Activated T-helper 1 cell treated with anti-CD3 and anti-CD28 coated beads, Interleukin-12 subunit alpha, Interleukin-12 subunit beta, Interleukin-2, Interleukin-4 antibody, amounts not matched to agents 30 ng/mL and 10 ng/mL and 1 ng/mL, durations not matched to agents 14 hours and 24 hours and 36 hours (primary cell): ENCODE data around the gene NCBP2. TPM values are rescaled to one million over a fixed set of nuclear protein-coding genes. Genes with fewer than 3 reads are reported as not detected.

Experiments
- DNase-seq: peaks from one replicate; pipeline ENCODE4 v3.0.0; 2021; ENCODE audit warnings: low spot score
- H3K27ac Mint-ChIP-seq: one replicate; pipeline ENCODE4 v1.8.0; 2021; ENCODE audit warnings: mild to moderate bottlenecking, mixed read lengths
- H3K27me3 Mint-ChIP-seq: one replicate; pipeline ENCODE4 v1.8.0; 2022; ENCODE audit warnings: mild to moderate bottlenecking, moderate library complexity, mixed read lengths; ENCODE audit not compliant: insufficient read depth
- H3K36me3 Mint-ChIP-seq: one replicate; pipeline ENCODE4 v1.8.0; 2021; ENCODE audit warnings: low read depth, mixed read lengths
- H3K4me1 Mint-ChIP-seq: one replicate; pipeline ENCODE4 v1.8.0; 2021; ENCODE audit warnings: low read depth, mixed read lengths
- H3K4me3 Mint-ChIP-seq: one replicate; pipeline ENCODE4 v1.8.0; 2021; ENCODE audit warnings: mild to moderate bottlenecking, moderate library complexity, mixed read lengths
- H3K9me3 Mint-ChIP-seq: one replicate; pipeline ENCODE4 v1.8.0; 2021; ENCODE audit warnings: mixed read lengths
- intact Hi-C: fragments of 100-400 bp; cut with micrococcal nuclease; formaldehyde crosslinking; loops from one replicate; pipeline ENCODE4 v1.15.1; 2024
- total RNA-seq: library from RNA; stranded (reverse); gene quantifications from 2 replicates; pipeline ENCODE4 v1.2.3, GENCODE V29; 2022

The NCBP2 gene
- total RNA-seq, 1 donor from 2014 or later = 102 TPM

GRCh38 chr3:196965112-196965803 is 22.9 kb upstream of the NCBP2 start:
- no peak overlapping the region for H3K27ac Mint-ChIP-seq
- intact Hi-C loops = no loop called here
- peaks cover 10% of the 10 kb centered on the region for H3K36me3 Mint-ChIP-seq
- H3K4me3 Mint-ChIP-seq = no peak overlapping the region
- peaks cover 11% of the 10 kb centered on the region for H3K4me1 Mint-ChIP-seq
- DNase-seq = no peak
- H3K27me3 Mint-ChIP-seq = peaks cover 6% of the 10 kb centered on the region
- H3K9me3 Mint-ChIP-seq = no peaks in the 10 kb centered on the region

- Mint-ChIP-seq H3K4me1 (peaks cover 9% of the 10 kb centered on the region), H3K27me3 (peaks cover 4% of the 10 kb centered on the region), H3K9me3 (no peaks in the 10 kb centered on the region), H3K36me3 (peaks cover 10% of the 10 kb centered on the region), H3K27ac (no peak overlapping the region), H3K4me3 (no peak overlapping the region)
- DNase-seq = no peak
- intact Hi-C loops = no loop called here
Measured at GRCh38 chr3:196963631-196963953, 21.3 kb upstream of the NCBP2 start.

GRCh38 chr3:196962930-196963630 is 20.8 kb upstream of the NCBP2 start:
- Mint-ChIP-seq H3K36me3 (peaks cover 10% of the 10 kb centered on the region), H3K27me3 (peaks cover 4% of the 10 kb centered on the region), H3K4me1 (peaks cover 8% of the 10 kb centered on the region), H3K4me3 (no peak overlapping the region), H3K27ac (no peak overlapping the region), H3K9me3 (no peaks in the 10 kb centered on the region)
- DNase-seq = no peak
- intact Hi-C loops = no loop called here

DNA sequence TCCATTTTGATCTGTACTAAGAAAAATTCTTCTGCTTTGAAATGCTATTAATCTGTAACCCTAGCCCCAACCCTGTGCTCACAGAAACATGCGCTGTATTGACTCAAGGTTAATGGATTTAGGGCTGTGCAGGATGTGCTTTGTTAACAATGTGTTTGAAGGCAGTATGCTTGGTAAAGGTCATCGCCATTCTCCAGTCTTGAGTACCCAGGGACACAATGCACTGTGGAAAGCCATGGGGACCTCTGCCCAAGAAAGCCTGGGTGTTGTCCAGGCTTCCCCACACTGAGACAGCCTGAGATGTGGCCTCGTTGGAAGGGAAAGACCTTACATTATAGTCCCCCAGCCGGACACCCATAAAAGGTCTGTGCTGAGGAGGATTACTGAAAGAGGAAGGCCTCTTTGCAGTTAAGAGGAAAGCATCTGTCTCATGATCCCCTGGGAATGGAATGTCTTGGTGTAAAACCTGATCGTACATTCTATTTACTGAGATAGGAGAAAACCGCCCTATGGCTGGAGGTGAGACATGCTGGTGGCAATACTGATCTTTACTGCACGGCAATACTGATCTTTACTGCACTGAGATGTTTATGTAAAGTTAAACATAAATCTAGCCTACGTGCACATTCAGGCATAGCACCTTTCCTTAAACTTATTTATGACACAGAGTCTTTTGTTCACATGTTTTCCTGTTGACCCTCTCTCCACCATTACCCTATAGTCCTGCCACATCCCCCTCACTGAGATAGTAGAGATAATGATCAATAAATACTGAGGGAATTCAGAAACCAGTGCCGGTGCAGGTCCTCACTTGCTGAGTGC is 20.0 kb upstream of the NCBP2 start:
- intact Hi-C loops = no loop called here
- Mint-ChIP-seq H3K4me1 (peaks cover under 1% of the 10 kb centered on the region), H3K27me3 (peaks cover 4% of the 10 kb centered on the region), H3K9me3 (no peaks in the 10 kb centered on the region), H3K4me3 (no peak overlapping the region), H3K27ac (no peak overlapping the region), H3K36me3 (peaks cover 10% of the 10 kb centered on the region)
- no peak for DNase-seq

DNA sequence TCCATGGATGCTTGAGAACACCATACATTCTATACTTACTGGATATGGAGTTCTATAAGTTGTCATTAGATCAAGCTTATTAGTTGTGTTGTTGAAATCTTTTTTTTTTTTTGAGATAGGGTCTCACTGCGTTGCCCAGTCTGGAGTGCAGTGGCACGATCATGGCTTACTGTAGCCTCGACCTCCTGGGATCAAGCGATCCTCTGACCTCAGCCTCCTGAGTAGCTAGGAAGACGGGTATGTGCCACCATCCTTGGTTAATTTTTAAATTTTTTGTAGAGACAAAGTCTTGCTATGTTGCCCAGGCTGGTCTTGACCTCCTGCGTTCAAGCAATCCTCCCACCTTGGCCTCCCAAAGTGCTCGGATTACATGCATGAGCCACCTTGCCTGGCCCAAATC is 12.5 kb upstream of the NCBP2 start:
- Mint-ChIP-seq H3K4me1 (no peaks in the 10 kb centered on the region), H3K27ac (no peak overlapping the region), H3K36me3 (no peaks in the 10 kb centered on the region), H3K27me3 (peaks cover 2% of the 10 kb centered on the region), H3K9me3 (no peaks in the 10 kb centered on the region), H3K4me3 (no peak overlapping the region)
- intact Hi-C loops = no loop called here
- DNase-seq = no peak

DNA sequence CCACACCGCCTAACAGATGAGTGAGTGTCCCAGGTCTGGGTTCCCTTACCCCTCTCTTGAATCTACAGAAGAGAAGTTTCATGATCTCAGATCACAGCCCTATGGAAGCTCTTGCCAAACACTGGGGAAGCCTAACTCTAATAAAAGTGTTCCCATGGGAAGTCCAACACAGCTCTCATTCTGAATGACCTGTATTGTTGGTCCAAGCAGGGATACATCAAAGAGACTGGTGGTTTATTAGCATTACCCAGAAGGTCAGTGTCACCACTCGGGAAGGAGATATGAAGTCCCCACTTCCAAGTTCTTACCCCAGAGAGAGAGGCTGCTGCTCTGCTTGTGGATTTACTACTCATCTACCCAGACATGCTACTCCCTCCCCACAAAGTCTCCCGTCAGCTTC is 9.0 kb upstream of the NCBP2 start:
- Mint-ChIP-seq H3K36me3 (no peaks in the 10 kb centered on the region), H3K27me3 (no peaks in the 10 kb centered on the region), H3K4me3 (no peak overlapping the region), H3K9me3 (no peaks in the 10 kb centered on the region), H3K27ac (no peak overlapping the region), H3K4me1 (no peaks in the 10 kb centered on the region)
- DNase-seq = no peak
- intact Hi-C loops = no loop called here

DNA sequence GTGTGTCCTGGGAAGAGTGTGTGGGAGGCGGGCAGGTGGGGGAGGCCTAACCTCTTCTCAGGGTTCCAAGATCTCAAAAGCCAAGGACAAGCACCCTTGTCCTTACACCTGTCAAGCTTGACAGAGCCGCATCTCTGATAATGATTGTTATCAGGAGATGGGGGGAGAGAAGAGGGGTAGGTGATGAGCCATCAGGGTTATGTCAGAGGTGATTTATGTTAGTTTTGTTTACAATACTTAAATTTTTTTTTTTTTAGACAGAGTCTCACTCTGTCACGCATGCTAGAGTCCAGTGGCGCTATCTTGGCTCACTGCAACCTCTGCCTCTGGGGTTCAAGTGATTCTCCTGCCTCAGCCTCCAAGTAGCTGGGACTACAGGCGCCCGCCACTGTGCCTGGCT is 7.4 kb upstream of the NCBP2 start:
- Mint-ChIP-seq H3K4me3 (no peak overlapping the region), H3K4me1 (peaks cover 4% of the 10 kb centered on the region), H3K9me3 (no peaks in the 10 kb centered on the region), H3K27ac (no peak overlapping the region), H3K27me3 (no peaks in the 10 kb centered on the region), H3K36me3 (peaks cover 3% of the 10 kb centered on the region)
- intact Hi-C loops = no loop called here
- no peak for DNase-seq

DNA sequence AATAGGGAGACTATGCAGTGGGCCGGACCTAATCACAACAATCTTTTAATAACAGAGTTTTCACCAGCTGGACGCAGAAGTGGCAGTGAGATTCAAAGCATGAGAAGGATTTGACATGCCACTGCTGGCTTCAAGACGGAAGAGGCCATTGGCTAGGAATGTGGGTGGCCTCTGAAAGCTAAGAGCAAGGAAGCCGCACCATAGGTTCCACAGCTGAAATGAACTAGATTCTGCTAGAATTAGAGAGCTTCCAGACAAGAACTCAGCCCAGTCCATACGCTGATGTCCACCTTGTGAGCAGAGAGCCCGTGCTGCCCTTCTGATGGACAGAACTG is 6.9 kb upstream of the NCBP2 start:
- peaks cover 9% of the 10 kb centered on the region for H3K4me1 Mint-ChIP-seq
- peaks cover 5% of the 10 kb centered on the region for H3K36me3 Mint-ChIP-seq
- H3K9me3 Mint-ChIP-seq = no peaks in the 10 kb centered on the region
- intact Hi-C loops = no loop called here
- no peak overlapping the region for H3K27ac Mint-ChIP-seq
- no peaks in the 10 kb centered on the region for H3K27me3 Mint-ChIP-seq
- H3K4me3 Mint-ChIP-seq = no peak overlapping the region
- DNase-seq = no peak

DNA sequence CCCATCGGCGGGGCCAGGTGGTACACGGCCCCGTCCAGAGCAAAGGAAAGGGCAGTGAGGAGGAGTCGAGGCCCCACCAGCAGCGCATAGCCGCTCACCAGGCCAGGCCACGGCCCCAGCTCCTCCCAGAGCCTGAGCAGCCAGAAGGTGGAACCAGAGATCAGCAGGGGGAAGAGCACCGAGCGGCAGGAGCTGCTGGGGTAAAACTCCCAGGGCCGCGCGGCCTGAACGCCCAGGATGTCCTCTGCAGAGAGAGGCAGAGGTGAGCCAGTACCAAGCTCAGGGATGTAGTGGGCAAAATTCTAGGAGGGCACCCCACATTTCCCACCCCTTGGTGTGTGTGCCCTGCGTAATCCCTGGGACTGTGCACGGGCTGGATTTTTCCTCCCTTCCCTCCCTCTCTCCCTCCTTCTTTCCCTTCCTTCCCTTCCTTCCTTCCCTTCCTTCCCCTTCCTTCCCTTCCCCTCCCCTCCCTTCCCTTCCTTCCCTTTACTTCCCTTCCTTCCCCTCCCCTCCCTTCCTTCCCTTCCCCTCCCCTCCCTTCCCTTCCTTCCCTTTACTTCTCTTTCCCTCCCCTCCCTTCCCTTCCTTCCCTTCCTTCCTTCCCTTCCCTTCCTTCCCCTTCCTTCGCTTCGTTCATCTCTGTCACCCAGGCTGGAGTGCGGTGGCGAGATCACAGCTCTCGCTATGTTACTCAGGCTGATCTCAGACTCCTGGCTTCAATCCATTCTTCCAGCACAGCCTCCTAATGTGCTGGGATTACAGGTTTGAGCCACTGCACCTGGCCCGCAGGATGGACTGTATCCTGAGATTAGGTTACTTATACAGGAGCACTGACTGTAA is 6.3 kb upstream of the NCBP2 start:
- intact Hi-C loops = no loop called here
- H3K27ac Mint-ChIP-seq = no peak overlapping the region

GRCh38 chr3:196947860-196948441 is 5.6 kb upstream of the NCBP2 start:
- peaks cover 14% of the 10 kb centered on the region for H3K36me3 Mint-ChIP-seq

More for the DNA sequence above, 6.3 kb upstream of the NCBP2 start:
- Mint-ChIP-seq H3K27me3 (no peaks in the 10 kb centered on the region), H3K36me3 (peaks cover 7% of the 10 kb centered on the region), H3K4me3 (no peak overlapping the region), H3K9me3 (no peaks in the 10 kb centered on the region), H3K4me1 (peaks cover 14% of the 10 kb centered on the region)
- no peak for DNase-seq

GRCh38 chr3:196947136-196947859 is 5.0 kb upstream of the NCBP2 start:
- no peak overlapping the region for H3K27ac Mint-ChIP-seq

More at GRCh38 chr3:196947860-196948441, 5.6 kb upstream of the NCBP2 start:
- H3K9me3 Mint-ChIP-seq = no peaks in the 10 kb centered on the region
- no peak overlapping the region for H3K4me3 Mint-ChIP-seq
- peaks cover 22% of the 10 kb centered on the region for H3K4me1 Mint-ChIP-seq
- no peaks in the 10 kb centered on the region for H3K27me3 Mint-ChIP-seq
- intact Hi-C loops = no loop called here
- DNase-seq = no peak
- H3K27ac Mint-ChIP-seq = no peak overlapping the region

More at GRCh38 chr3:196947136-196947859, 5.0 kb upstream of the NCBP2 start:
- Mint-ChIP-seq H3K36me3 (peaks cover 15% of the 10 kb centered on the region), H3K4me3 (no peak overlapping the region), H3K9me3 (no peaks in the 10 kb centered on the region), H3K27me3 (peaks cover 2% of the 10 kb centered on the region), H3K4me1 (peaks cover 22% of the 10 kb centered on the region)
- no peak for DNase-seq
- intact Hi-C loops = no loop called here
